NCI-H748 (cell line): Measurements from ENCODE around the gene TMEM263.

Source experiments
- DNase-seq: peaks from one replicate; lab custom pipeline; 2025; ENCODE audit not compliant: unreplicated experiment; lab: John Stamatoyannopoulos, UW

The TMEM263 gene

DNA sequence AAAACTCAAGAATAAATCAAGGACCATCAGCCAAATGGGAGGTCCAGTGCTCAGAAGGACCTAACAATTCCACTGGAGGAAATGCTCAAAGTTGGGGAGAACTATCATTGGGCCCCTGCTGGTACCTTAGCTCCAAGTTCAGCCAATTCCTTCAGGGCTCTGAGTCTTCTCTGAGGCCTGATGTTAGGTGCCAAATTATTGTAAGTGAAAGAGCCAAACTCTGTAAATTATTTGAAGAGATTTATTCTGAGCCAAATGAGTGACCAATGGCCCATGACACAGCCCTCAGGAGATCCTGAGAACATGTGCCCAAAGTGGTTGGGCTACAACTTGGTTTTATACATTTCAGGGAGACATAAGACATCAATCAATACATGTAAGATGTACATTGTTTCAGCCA lies 8.2 kb upstream of the TMEM263 start:
- no peak for DNase-seq

DNA sequence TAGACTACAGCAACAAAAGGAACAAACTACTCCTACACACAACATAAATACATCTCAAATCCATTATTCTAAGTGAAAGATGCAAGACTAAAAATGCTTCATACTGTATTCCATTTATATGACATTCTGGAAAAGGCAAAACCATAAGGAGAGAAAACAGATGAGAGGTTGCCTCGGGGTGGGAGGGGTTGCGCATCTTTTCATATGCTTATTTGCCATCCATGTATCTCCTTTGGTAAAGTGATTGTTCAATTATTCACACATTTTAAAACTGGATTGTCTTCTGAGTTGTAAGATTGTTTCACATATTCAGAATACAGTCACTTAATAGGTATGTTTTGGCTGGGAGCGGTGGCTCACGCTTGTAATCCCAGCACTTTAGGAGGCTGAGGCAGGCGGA lies 5.1 kb upstream of the TMEM263 start:
- DNase-seq = no peak

DNA sequence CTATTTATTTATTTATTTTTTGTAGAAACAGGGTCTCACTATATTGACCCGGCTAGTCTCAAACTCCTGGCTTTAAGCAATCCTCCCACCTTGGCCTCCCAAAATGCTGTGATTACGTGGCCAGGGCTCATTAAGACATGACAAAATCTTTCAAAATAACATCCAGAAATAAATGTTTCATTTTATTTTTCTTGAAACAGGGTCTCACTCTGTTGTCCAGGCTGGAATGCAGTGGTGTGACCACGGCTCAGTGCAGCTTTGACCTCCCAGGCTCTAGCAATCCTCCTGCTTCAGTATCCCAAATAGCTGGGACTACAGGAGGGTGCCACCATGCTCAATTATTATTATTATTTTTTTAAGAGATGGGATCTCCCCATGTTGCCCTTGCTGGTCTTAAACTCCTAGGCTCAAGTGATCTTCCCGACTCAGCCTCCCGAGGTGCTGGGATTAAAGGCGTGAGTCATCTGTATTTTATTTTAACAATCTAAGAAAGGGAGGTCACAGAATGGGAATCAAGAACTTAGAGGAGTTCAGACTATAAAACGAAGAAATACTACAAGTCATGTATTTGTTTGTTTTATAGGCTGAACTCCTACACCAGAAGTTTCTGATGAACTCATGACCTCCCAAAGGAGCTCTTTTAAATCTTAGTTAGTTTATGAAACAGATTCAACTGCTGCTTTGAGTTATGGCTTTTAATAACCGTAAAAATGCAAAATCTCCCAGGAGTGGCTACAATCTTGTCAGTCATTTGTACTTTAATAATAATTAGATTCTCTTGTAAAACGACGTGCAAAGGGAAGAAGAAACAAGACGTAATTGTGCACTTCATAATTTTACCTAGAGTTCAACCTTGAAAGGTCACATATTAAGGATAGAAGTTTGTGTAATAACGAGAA lies 2.1 kb upstream of the TMEM263 start:
- no peak for DNase-seq

DNA sequence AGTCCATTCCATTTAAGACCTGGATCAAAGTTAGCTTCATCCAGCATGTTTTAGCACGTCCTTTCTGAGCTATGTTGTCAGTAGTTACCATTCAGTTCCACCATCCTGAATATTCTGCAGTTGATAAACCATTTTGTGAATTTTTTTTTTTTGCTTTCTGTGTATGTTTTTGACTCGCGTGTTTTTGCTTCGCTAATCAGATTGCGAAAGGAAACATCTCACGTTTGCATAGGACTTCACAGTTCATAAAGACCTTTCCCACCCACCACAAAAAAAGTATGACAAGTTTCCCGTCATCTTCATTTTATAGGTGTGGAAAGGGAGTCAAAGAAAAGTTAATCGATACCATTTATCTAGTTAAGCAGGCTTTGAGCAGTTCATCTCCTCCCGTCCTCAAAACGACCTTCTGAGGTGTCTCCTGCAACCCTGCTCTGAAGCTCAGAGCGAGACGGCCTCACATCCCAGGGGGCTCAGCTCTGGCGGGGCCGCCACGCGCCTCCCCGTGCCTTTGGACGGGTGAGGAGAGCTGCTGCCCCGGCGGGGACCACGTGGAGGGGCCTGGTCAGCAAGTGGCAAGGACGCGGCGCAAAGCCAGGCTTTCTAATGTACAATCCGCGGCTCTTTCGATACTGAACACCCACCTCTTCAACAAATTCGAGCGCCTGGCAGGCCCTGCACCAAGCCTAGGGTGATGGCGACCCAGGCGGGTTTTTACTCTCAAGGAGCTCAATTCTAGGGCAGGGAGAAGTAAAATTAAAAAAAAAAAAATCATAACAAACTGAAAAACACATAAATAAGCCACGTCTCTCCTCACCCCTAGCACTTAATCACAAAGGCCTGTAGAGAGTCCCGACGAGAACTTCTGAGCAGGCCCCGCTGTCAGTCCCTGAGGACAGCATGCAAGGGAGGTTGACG lies 988 bp upstream of the TMEM263 start:
- DNase-seq = peak; percentile 64

DNA sequence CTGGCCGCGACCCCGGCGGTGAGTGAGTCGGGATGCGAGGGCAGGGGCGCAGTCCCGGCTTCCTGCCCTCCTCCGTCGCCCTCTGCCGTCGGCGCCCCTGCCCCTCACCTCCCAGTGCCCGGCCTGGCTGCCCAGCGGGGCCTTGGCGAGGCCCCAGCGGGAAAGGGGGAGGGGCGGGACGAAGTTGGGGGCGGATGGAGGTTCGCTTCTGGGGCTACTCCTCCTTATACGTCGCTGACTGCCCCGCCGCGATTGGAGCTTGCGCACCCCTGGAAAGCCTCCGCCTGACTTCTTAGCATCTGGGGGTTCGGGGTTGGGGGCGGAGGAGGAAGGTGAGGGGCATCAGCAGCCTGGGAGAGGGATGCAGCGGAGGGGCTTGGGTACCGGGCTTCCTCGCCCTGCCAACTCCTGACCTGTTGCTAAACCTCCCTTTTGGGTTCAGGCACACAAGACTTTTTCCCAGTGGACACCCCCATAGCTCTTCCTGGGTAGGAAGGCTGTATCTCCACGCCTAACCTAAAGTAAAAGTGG lies 406 bp downstream of the TMEM263 start:
- DNase-seq = peak; percentile 88

DNA sequence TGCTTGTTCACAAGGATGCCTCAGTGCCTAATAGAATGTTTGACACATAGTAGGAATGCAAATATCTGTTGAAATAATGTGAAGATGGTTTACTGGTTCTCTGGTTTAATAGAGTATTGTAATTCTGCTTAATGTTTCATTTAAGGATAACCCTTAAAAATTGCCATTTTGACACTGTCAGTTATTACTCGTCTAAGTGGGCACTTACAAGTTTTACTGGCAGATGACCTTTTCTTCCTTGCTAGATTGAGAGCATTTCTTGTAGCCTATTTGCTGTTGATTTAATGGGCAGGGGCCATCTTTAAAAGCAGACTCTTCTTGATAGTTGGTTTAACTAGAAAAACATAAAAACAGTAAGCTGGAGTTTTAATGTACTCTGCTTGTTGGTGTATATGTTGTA lies 1.9 kb downstream of the TMEM263 start:
- peak; percentile 6 for DNase-seq

DNA sequence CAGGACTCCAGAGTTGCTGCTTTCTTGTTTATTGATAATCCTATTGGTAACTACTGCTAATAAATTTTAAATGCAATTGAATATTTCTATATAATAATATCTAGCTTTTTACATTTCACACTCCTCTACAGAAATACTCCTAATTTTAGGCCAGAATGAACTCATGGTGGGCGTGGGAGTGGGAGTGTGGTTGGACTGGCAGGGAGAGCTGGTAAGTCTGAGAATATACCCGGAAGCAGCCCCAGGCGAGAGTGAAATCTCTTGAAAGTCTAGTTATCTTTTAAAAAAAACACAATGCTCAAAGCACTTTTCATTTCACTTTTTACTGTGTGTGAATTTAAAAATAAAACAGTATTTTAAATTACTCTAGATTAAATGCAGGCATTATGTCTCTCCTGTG lies 4.7 kb downstream of the TMEM263 start:
- no peak for DNase-seq

DNA sequence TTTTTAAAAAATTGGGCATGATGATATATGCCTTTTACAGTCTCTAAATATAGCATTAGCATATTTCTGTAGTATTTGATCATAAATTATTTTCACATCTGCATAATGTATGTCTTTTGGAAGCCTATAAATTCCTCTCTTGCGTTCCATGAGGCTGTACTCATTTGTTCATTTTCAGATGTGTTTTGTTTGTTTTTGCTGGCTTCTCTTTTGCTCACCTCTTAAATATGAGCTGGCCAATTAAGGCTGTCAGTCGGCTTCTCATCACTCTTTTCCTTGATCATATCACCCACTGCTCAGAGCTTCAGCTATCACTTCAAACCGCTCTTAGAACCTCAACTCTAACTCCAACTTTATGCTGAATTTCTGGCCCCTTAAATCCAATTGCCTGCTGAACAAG lies 6.6 kb downstream of the TMEM263 start:
- no peak for DNase-seq

DNA sequence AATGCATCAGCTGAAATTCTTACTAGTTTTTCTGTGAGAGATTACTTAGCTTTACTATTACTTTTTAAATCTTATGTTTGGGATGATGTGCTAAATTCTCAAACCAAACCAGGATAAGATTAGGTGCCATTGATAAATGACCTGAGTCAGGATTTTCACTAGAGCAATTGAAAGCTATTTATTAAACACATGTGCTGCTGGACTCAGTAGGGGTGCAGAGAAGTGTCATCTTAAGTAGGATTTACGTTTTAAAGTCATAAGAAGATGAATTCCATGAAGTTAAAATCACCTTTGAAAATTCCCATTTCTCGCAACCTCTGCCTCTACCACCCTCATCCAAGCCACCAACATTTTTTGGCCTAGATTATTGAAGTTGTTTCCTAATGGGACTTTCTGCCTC lies 8.8 kb downstream of the TMEM263 start:
- no peak for DNase-seq

DNA sequence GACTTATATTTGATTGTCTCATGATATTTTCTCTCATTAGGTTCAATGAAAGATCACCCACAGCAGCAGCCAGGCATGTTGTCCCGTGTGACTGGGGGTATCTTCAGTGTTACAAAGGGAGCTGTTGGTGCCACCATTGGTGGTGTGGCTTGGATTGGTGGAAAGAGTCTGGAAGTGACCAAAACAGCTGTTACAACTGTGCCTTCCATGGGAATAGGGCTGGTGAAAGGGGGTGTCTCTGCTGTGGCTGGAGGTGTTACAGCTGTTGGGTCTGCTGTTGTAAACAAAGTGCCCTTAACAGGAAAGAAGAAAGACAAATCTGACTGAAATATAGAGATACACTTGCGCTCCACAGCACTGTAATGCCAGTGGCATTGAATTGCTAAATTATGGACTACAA lies 15.4 kb downstream of the TMEM263 start:
- no peak for DNase-seq

DNA sequence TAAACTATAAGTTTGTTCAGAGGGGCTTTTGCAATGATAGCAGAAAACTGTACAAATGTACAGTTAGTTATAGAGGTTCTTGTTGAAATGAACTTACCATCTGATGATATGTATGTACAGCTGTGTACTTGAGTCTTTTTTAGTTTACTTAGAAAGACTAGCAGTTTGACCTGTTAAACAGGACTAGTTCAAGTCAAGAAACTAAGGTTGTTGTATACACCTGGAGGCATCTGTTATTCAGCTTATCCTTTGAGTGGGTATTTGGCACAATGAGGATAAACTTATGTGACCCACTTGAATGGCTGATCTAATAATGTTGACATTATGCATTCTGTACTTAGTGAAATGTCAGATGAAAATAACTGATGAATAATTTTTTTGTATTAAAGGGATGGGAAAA lies 17.8 kb downstream of the TMEM263 start:
- no peak for DNase-seq

DNA sequence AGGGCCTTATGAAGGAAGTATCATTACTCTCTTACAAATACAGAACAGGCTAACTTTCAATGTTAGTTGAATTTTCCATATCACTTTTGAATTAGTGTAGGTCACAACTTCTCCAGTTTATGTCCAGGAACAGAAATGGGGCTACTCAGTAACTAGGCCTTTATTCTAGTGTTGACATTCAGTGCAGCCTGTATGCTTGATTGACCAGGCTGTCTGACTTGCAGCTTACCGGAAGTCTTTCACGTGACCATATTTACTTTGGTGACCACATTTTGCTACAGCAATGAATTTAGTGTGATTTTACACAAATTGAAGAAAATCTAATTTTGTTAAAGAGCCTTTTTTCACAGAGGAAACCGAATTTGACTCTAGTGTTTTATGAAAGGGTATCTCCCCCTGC lies 18.8 kb downstream of the TMEM263 start:
- no peak for DNase-seq

DNA sequence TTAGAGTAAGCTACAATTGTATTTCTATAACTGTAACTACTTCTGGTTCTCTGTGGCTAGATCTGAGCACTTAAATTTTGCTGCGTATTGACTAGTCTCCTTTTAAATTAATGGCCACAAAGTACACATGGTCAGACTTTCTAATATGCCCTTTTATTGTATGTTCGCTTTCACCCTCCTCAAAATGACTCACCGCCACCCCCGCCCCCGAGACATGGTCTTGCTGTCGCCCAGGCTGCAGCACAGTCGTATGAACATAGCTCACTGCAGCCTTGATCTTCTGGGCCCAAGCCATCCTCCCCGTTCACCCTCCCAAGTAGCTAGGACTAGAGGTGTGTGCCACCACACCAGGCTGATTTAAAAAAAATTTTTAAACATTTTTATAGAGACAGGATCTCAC lies 19.4 kb downstream of the TMEM263 start:
- DNase-seq = no peak

DNA sequence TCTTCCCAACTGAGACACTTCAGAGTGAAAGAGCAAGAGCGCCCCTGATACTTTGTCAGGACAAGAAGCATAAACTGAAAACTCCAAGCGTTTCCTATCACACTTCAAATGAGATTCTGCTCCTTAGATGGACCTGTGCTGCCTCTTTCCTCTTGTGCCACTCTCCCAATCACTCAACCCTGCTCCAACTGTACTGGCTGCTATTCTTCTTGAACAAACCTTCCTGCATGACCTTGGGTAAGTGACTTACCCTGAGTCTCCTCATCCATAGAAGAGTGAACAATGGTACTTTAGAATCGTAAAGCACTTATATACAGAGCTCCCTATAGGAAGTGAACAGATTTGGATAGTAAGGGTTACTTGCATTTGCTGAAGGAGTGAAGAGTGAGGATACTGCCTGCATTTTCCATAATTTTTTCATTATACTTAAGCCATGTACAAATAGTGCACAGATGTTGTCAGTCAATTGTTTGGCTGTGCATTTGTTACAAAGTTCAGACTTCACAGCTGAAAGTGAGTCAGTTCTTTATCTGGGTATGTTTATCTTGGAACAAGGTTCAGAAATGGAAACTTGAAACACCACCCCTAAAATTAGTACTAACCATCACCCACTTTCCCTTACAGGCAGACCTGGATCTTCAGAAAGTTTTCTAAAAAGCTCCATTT lies 20.4 kb downstream of the TMEM263 start:
- DNase-seq = no peak

DNA sequence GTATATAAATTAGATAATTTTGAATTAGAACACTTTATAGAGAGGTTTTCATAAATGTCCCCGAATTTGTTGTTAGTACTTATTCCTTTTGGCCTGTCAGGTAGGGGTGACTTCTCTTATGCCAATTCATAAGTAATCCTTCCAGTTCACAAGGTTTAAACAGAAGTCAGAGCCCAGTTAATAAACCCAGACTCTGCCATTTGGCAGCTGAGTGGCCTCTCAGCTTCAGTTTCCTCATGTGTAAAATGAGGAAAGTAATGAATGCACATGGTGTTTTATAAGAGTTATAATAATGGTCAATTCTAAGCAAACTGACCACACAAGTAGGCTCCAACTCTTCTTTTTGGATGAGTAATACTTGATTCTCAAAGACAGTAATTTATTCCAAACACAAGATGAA lies 21.0 kb downstream of the TMEM263 start:
- DNase-seq = no peak

DNA sequence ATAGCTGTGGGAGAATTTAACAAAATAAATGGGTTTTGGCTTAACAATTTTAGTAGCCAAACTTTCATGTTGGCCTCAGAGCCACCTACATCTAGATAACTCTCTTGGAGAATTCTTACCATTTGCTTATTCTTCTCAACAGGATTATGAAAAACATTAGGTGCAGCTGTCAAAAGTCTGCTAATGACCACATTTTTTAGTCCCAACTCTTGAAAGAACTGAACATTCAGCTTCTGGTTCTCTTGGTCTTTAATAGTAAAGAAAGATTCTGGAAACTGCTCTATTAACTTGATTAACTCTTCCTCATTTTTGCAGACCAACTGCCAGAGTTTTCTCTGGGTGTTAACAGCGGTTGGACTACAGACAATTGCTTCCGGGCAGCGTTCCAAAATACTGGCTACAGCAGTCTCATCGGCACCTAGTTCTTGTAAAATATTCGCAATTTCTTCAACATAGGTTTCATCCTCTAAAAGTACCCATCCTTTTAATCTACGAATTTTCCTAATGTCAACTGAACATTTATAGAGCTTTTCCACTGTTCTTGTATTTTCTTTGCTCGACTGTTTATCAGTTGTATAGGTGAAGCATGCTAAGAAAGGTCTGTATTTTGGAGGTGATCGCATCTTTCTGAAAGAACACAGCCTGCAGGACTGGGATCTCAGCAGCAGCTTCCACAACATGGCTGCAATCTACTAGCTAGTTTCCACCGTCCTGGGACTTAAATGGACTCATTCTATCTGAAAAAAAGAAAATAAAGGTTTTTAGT lies 22.5 kb downstream of the TMEM263 start:
- peak; percentile 63 for DNase-seq

DNA sequence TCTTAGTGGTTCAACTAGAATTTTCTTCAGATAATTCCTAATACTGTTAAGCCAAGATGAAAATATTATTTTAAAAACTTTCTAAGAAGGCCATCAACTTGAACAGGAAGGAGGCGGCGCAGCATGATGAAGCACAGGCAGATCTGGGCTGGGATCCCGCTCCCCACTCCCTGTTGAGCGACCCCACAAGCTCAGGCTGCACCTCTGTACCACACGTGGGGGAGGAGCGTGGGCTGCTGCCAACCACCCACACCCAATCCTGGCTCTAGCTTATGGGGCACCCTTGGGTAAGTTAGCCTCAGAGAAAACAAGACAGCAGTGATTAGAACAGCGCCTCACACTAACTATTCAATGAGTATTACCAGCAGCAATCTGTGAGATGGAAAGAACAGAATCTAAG lies 25.2 kb downstream of the TMEM263 start:
- DNase-seq = no peak

DNA sequence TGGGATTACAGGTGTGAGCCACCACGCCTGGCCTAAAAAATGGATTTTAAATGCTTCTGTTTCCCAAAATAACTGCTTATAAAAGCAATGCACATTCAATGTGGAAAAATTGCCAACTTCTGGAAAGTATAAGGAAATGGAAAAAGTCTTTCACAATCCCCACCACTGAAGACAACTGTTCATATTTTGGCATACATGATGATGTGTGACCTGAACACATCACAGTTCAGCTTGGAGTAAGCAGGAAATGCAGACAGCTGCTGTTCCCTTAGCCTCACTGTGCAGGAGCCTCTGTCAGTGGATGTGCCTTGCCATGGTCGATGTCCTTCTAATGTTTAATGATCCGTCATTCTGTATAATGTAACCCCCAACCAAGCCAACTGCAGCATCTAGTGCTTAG lies 26.1 kb downstream of the TMEM263 start:
- no peak for DNase-seq

DNA sequence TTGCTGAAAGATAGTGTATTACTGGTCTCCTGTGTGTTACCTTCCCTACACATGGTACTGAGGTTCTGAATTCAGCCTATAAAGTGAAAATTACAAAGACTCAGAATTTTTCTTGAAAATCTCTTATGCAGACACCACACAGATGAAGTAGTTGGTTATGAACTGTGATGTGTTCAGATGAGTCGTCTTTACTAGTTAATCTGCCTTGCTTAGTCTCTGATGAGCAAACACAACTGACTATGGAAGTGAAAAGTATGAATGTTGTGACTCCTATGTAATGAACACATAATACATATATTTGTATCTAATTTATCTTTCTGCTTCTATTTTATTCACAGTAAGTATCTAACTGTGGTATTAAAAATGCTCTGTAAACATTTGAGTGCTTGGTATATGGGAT lies 26.5 kb downstream of the TMEM263 start:
- no peak for DNase-seq

DNA sequence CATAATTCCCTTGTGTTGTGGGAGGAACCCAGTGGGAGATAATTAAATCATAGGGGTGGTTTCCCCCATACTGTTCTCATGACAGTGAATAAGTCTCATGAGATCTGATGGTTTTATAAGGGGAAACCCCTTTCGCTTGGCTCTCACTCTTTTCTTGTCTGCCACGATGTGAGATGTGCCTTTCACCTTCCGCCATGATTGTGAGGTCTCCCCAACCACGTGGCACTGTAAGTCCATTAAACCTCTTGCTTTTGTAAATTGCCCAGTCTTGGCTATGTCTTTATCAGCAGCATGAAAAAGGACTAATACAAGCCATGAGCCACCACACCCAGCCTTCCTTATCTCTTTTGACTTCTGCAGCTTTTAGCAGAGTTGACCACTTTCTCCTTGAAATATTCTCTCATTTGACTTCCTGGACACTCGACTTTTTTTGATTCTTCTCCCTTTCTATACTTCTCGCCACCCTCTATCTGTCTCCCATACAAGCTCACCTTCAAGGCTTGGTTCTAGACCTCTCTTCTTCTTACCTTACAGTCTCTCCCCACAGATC lies 29.0 kb downstream of the TMEM263 start:
- no peak for DNase-seq
